GM23338 (cell line): ENCODE results near the gene MYH14. TPM values are rescaled to one million over a fixed set of nuclear protein-coding genes. Genes with fewer than 3 reads are reported as not detected.

Source experiments
- ATAC-seq: fragments of 200-7000 bp; cut with Tn5 transposase; 3 replicates; pipeline ENCODE4 v1.9.1; 2020
- DNase-seq: peaks from one replicate; pipeline ENCODE4 v3.0.0-alpha.2; 2015; ENCODE audit warnings: low spot score
- H2AFZ ChIP-seq: fragments of 200-600 bp; sonication (generic); 2 replicates; pipeline ENCODE4 v1.8.0; 2016; ENCODE audit warnings: antibody characterized with exemption, mild to moderate bottlenecking, moderate library complexity
- H3F3A ChIP-seq: fragments of 200-600 bp; sonication (generic); replicated peaks from 2 replicates; pipeline ENCODE4 v1.8.0; 2017; ENCODE audit warnings: antibody characterized with exemption, mixed run types, low read depth
- H3K27ac ChIP-seq: fragments of 200-600 bp; sonication (generic); 2 replicates; pipeline ENCODE4 v1.6.1; 2016; ENCODE audit warnings: low read depth
- H3K27me3 ChIP-seq: fragments of 200-600 bp; sonication (generic); 2 replicates; pipeline ENCODE4 v1.8.0; 2016; ENCODE audit warnings: mild to moderate bottlenecking, mixed run types, moderate library complexity; ENCODE audit not compliant: insufficient read depth
- H3K36me3 ChIP-seq: fragments of 200-600 bp; sonication (generic); 2 replicates; pipeline ENCODE4 v1.8.0; 2016; ENCODE audit warnings: mild to moderate bottlenecking; ENCODE audit not compliant: insufficient read depth
- H3K4me1 ChIP-seq: fragments of 200-600 bp; sonication (generic); 2 replicates; pipeline ENCODE4 v1.8.0; 2016; ENCODE audit warnings: mild to moderate bottlenecking, moderate library complexity; ENCODE audit not compliant: insufficient read depth
- H3K4me2 ChIP-seq: fragments of 200-600 bp; sonication (generic); 2 replicates; pipeline ENCODE4 v1.7.1; 2017; ENCODE audit warnings: mixed run types
- H3K4me3 ChIP-seq: fragments of 200-600 bp; sonication (generic); 2 replicates; pipeline ENCODE4 v1.6.1; 2016; ENCODE audit warnings: mixed run types
- H3K79me2 ChIP-seq: fragments of 200-600 bp; sonication (generic); replicated peaks from 2 replicates; pipeline ENCODE4 v1.8.0; 2017; ENCODE audit warnings: mild to moderate bottlenecking; ENCODE audit not compliant: insufficient read depth
- H3K9me2 ChIP-seq: fragments of 200-600 bp; sonication (generic); 2 replicates; pipeline ENCODE4 v1.8.0; 2017; ENCODE audit not compliant: insufficient read depth
- H4K20me1 ChIP-seq: fragments of 200-600 bp; sonication (generic); replicated peaks from 2 replicates; pipeline ENCODE4 v1.8.0; 2017; ENCODE audit warnings: mild to moderate bottlenecking; ENCODE audit not compliant: insufficient read depth
- H3K27ac Mint-ChIP-seq: 2 replicates; pipeline ENCODE4 v1.8.0; 2020; ENCODE audit warnings: inconsistent platforms, mild to moderate bottlenecking, moderate library complexity, mixed read lengths
- H3K27me3 Mint-ChIP-seq: 3 replicates; pipeline ENCODE4 v1.8.0; 2022; ENCODE audit warnings: low read depth, mild to moderate bottlenecking, moderate library complexity, mixed read lengths, inconsistent platforms; ENCODE audit not compliant: insufficient read depth, poor library complexity
- H3K36me3 Mint-ChIP-seq: 3 replicates; pipeline ENCODE4 v1.8.0; 2021; ENCODE audit warnings: low read depth, mild to moderate bottlenecking, inconsistent platforms, moderate library complexity, mixed read lengths
- H3K4me1 Mint-ChIP-seq: 3 replicates; pipeline ENCODE4 v1.8.0; 2020; ENCODE audit warnings: mild to moderate bottlenecking, inconsistent platforms, mixed read lengths
- H3K4me3 Mint-ChIP-seq: 3 replicates; pipeline ENCODE4 v1.8.0; 2021; ENCODE audit warnings: moderate library complexity, mild to moderate bottlenecking, inconsistent platforms, mixed read lengths
- H3K9me3 Mint-ChIP-seq: 3 replicates; pipeline ENCODE4 v1.8.0; 2020; ENCODE audit warnings: moderate library complexity, mild to moderate bottlenecking, inconsistent platforms, mixed read lengths
- CREB1 ChIP-seq: fragments of 250-450 bp; sonication (Bioruptor Pico); IDR thresholded peaks from 2 replicates; pipeline ENCODE4 v1.5.0; 2020; ENCODE audit warnings: low read depth, mild to moderate bottlenecking, moderate library complexity
- CTCF ChIP-seq, 2 experiments: fragments of 200-600 bp in 1 of 2; sonication (generic) in 1 of 2; conservative IDR thresholded peaks; 2 replicates each; pipeline versions ENCODE4 v1.5.1 to v1.6.1; 2016 to 2017; ENCODE audit warnings: antibody characterized with exemption in 2 of 2, low read depth in 2 of 2, mild to moderate bottlenecking in 2 of 2, moderate library complexity in 1 of 2
- ETS1 ChIP-seq: IDR thresholded peaks from 2 replicates; pipeline ENCODE4 v1.6.1; 2016; ENCODE audit warnings: antibody characterized with exemption
- EZH2 ChIP-seq: fragments of 200-600 bp; sonication (generic); IDR thresholded peaks from one replicate; pipeline ENCODE4 v1.8.0; 2017; ENCODE audit warnings: antibody characterized with exemption, mild to moderate bottlenecking, low read depth; ENCODE audit not compliant: unreplicated experiment
- EZH2phosphoT487 ChIP-seq: fragments of 200-600 bp; sonication (generic); IDR thresholded peaks from one replicate; pipeline ENCODE4 v1.8.1; 2018; ENCODE audit warnings: antibody characterized with exemption; ENCODE audit not compliant: unreplicated experiment
- JUNB ChIP-seq: IDR thresholded peaks from one replicate; pipeline ENCODE4 v1.6.1; 2016; ENCODE audit warnings: antibody characterized with exemption; ENCODE audit not compliant: unreplicated experiment
- NANOG ChIP-seq: IDR thresholded peaks from 2 replicates; pipeline ENCODE4 v1.6.1; 2016; ENCODE audit warnings: antibody characterized with exemption, borderline replicate concordance
- POLR2AphosphoS5 ChIP-seq: IDR thresholded peaks from 2 replicates; pipeline ENCODE4 v1.6.1; 2016; ENCODE audit warnings: antibody characterized with exemption, low read depth
- REST ChIP-seq: IDR thresholded peaks from one replicate; pipeline ENCODE4 v1.6.1; 2018; ENCODE audit warnings: antibody characterized with exemption; ENCODE audit not compliant: unreplicated experiment
- STAT1 ChIP-seq: IDR thresholded peaks from one replicate; pipeline ENCODE4 v1.6.1; 2016; ENCODE audit warnings: antibody characterized with exemption; ENCODE audit not compliant: unreplicated experiment
- ZNF114 ChIP-seq: fragments of 250-450 bp; sonication (Bioruptor Pico); IDR thresholded peaks from 2 replicates; pipeline ENCODE4 v1.5.0; 2020; ENCODE audit warnings: mild to moderate bottlenecking, moderate library complexity
- ZNF331 ChIP-seq: fragments of 250-450 bp; sonication (Bioruptor Pico); IDR thresholded peaks from 2 replicates; pipeline ENCODE4 v1.5.0; 2020; ENCODE audit warnings: low read depth, mild to moderate bottlenecking, moderate library complexity
- ZNF462 ChIP-seq: fragments of 250-450 bp; sonication (Bioruptor Pico); IDR thresholded peaks from 2 replicates; pipeline ENCODE4 v1.5.0; 2020; ENCODE audit warnings: mild to moderate bottlenecking, moderate library complexity
- polyA plus RNA-seq: library from polyadenylated mRNA; unstranded; fragments of >200 nt; fragmentation: Nextera tagmentation; extraction: Ambion mirVana; gene quantifications from 2 replicates; pipeline ENCODE4 v1.2.1, GENCODE V29; 2016
- total RNA-seq: library from RNA; depleted of rRNA; stranded (reverse); fragments of >200 nt; shearing (Covaris generic); gene quantifications from 2 replicates; pipeline ENCODE4 v1.2.3, GENCODE V29; 2014

The MYH14 gene
- total and polyA plus RNA-seq, 2 experiments from 2014 or later: 25.5 to 27.5 TPM

GRCh38 chr19:50352242-50352641 lies 148.8 kb downstream of the MYH14 start:
- no peaks in the 10 kb centered on the region for H3K79me2 ChIP-seq
- no peaks in the 10 kb centered on the region; the same call in 1 of the 2 replicates for H4K20me1 ChIP-seq
- no peaks in the 10 kb centered on the region for H3F3A ChIP-seq
- no peak overlapping the region for H3K27ac ChIP-seq
- TF ChIP-seq EZH2 (no peak), POLR2AphosphoS5 (no peak), ETS1 (no peak), NANOG (no peak), JUNB (no peak), REST (no peak), ZNF462 (CRISPR knock-in tag) (no peak), ZNF331 (CRISPR knock-in tag) (no peak), CREB1 (CRISPR knock-in tag) (no peak), CTCF (conservative IDR thresholded peaks at IDR 0.05; ENCODE audit: low read depth in 2 of 2) (no peak), STAT1 (no peak), EZH2phosphoT487 (no peak), ZNF114 (CRISPR knock-in tag) (no peak)
- H3K4me1 ChIP-seq: no peaks in the 10 kb centered on the region
- H3K27me3 ChIP-seq: no peaks in the 10 kb centered on the region
- Mint-ChIP-seq H3K27me3 (peaks cover 3% of the 10 kb centered on the region), H3K27ac (no peak overlapping the region), H3K9me3 (peaks cover 97% of the 10 kb centered on the region), H3K36me3 (peaks cover 38% of the 10 kb centered on the region), H3K4me1 (no peaks in the 10 kb centered on the region), H3K4me3 (no peak overlapping the region)
- H3K4me3 ChIP-seq: no peak overlapping the region
- DNase-seq: no peak
- H3K4me2 ChIP-seq: no peak overlapping the region
- H3K9me2 ChIP-seq: no peaks in the 10 kb centered on the region
- H2AFZ ChIP-seq: no peak overlapping the region
- no peak for ATAC-seq
- no peaks in the 10 kb centered on the region for H3K36me3 ChIP-seq
